HepG2 (cell line): ENCODE measurements around the gene SNX24. TPM values are rescaled to one million over a fixed set of nuclear protein-coding genes. Genes with fewer than 3 reads are reported as not detected.

ENCODE experiments used
- ATAC-seq: fragments of 200-7000 bp; cut with Tn5 transposase; 3 replicates; pipeline ENCODE4 v1.9.1; 2020; ENCODE audit warnings: mild to moderate bottlenecking, moderate library complexity
- BruUV-seq: library from RNA; stranded (reverse); fragments of 400-500 nt; replicated peaks from 2 replicates; lab custom pipeline; 2021; lab: Mats Ljungman, UMichigan
- CTCF ChIA-PET: fragments of 300-600 bp; formaldehyde crosslinking; extraction: SDS; loops from one replicate; lab custom pipeline; 2021; ENCODE audit warnings: low total read pairs, inconsistent platforms, low intra/inter-chr PET ratio; lab: Yijun Ruan, JAX
- POLR2A ChIA-PET: fragments of 350-600 bp; sonication (Branson Sonifier 250); formaldehyde crosslinking; loops from one replicate; lab custom pipeline; 2020; ENCODE audit warnings: antibody characterized with exemption, inconsistent platforms; lab: Yijun Ruan, JAX
- DNase-seq: peaks from one replicate; pipeline ENCODE4 v3.0.0-alpha.2; 2015; ENCODE audit warnings: low spot score
- FAIRE-seq: peaks from 3 replicates; lab custom pipeline; 2011; peaks lifted over from hg19 to GRCh38; lab: Jason Lieb, UNC
- H2AFZ ChIP-seq: one replicate; pipeline ENCODE4 v1.6.1; 2011; ENCODE audit warnings: low read length, inconsistent platforms
- H3K27ac ChIP-seq: fragments of 300-600 bp; 3 replicates; pipeline ENCODE4 v1.8.0; 2011; ENCODE audit warnings: mixed run types, mild to moderate bottlenecking, mixed read lengths, low read length, inconsistent platforms; ENCODE audit not compliant: insufficient read depth; ENCODE audit errors: extremely low read length
- H3K27me3 ChIP-seq, 2 experiments: fragments of 200-600 bp in 1 of 2; 2 replicates in 1 of 2; 3 replicates in 1 of 2; pipeline versions ENCODE4 v1.6.0 to v1.8.0; 2011; ENCODE audit warnings: low read length in 2 of 2, mild to moderate bottlenecking in 2 of 2, moderate library complexity in 2 of 2, inconsistent platforms in 1 of 2; ENCODE audit not compliant: insufficient read depth in 2 of 2, control insufficient read depth in 1 of 2
- H3K36me3 ChIP-seq, 2 experiments: fragments of 200-600 bp in 1 of 2; replicated peaks in 1 of 2; 2 replicates in 1 of 2; 3 replicates in 1 of 2; pipeline versions ENCODE4 v1.5.1 to v1.8.0; 2011; ENCODE audit warnings: low read length in 2 of 2, inconsistent platforms in 1 of 2; ENCODE audit not compliant: insufficient read depth in 2 of 2, control insufficient read depth in 1 of 2
- H3K4me1 ChIP-seq: 2 replicates; pipeline ENCODE4 v1.5.1; 2012; ENCODE audit warnings: low read length, inconsistent platforms; ENCODE audit not compliant: insufficient read depth
- H3K4me2 ChIP-seq: 2 replicates; pipeline ENCODE4 v1.6.0; 2011; ENCODE audit warnings: low read depth, low read length, inconsistent platforms
- H3K4me3 ChIP-seq, 3 experiments: fragments of 200-600 bp in 1 of 3; sonication (generic), shearing (Covaris generic) in 1 of 3; replicated peaks in 1 of 3; 2 replicates each; pipeline ENCODE4 v1.5.1; 2011 to 2016; ENCODE audit warnings: low read length in 3 of 3, inconsistent platforms in 2 of 3, low read depth in 2 of 3, mild to moderate bottlenecking in 2 of 3, control low read depth in 1 of 3, mixed read lengths in 1 of 3; ENCODE audit not compliant: insufficient read depth in 1 of 3
- H3K79me2 ChIP-seq: one replicate; pipeline ENCODE4 v1.6.1; 2011; ENCODE audit warnings: low read length, inconsistent platforms; ENCODE audit not compliant: insufficient read depth
- H3K9ac ChIP-seq: 2 replicates; pipeline ENCODE4 v1.6.0; 2011; ENCODE audit warnings: mild to moderate bottlenecking, low read depth, low read length, inconsistent platforms; ENCODE audit not compliant: insufficient read depth
- H3K9me3 ChIP-seq: 2 replicates; pipeline ENCODE4 v1.5.1; 2012; ENCODE audit warnings: mild to moderate bottlenecking, low read length
- H4K20me1 ChIP-seq: 2 replicates; pipeline ENCODE4 v1.6.0; 2011; ENCODE audit warnings: inconsistent platforms, mild to moderate bottlenecking, low read length, moderate library complexity; ENCODE audit not compliant: insufficient read depth
- FOXK1 ChIP-seq: sonication (generic); formaldehyde crosslinking; IDR thresholded peaks from 2 replicates; pipeline ENCODE4 v1.4.0; 2020; ENCODE audit warnings: low read depth, missing genetic modification reagents, borderline replicate concordance
- HMG20A ChIP-seq: IDR thresholded peaks from 2 replicates; pipeline ENCODE4 v1.6.1; 2016; ENCODE audit warnings: borderline replicate concordance
- MAFK ChIP-seq, 2 experiments: IDR thresholded peaks in 1 of 2; conservative IDR thresholded peaks in 1 of 2; 2 replicates each; pipeline ENCODE4 v1.6.1; 2011; ENCODE audit warnings: improper control_type of control experiment in 2 of 2, low read length in 2 of 2
- MYC ChIP-seq: sonication (generic); formaldehyde crosslinking; IDR thresholded peaks from 2 replicates; pipeline ENCODE4 v1.9.0; 2021; ENCODE audit warnings: missing genetic modification reagents, borderline replicate concordance
- NCOR1 ChIP-seq: fragments of 200-600 bp; sonication (generic); IDR thresholded peaks from 2 replicates; pipeline ENCODE4 v1.7.0; 2017; ENCODE audit warnings: antibody characterized with exemption, low read length, borderline replicate concordance
- PCBP1 ChIP-seq: fragments of 200-400 bp; formaldehyde crosslinking; IDR thresholded peaks from 2 replicates; pipeline ENCODE4 v1.6.1; 2017; ENCODE audit warnings: mild to moderate bottlenecking, low read depth, low read length, borderline replicate concordance
- RXRA ChIP-seq: sonication (generic); formaldehyde crosslinking; IDR thresholded peaks from 2 replicates; pipeline ENCODE4 v1.5.1; 2020; ENCODE audit warnings: missing genetic modification reagents
- SALL2 ChIP-seq: sonication (generic); formaldehyde crosslinking; IDR thresholded peaks from 2 replicates; pipeline ENCODE4 v1.8.1; 2023; ENCODE audit warnings: mild to moderate bottlenecking, missing genetic modification reagents, inconsistent platforms
- SCMH1 ChIP-seq: sonication (generic); formaldehyde crosslinking; IDR thresholded peaks from 2 replicates; pipeline ENCODE4 v1.9.0; 2021; ENCODE audit warnings: missing genetic modification reagents, mild to moderate bottlenecking, borderline replicate concordance
- SRF ChIP-seq: IDR thresholded peaks from 2 replicates; pipeline ENCODE4 v1.6.1; 2011; ENCODE audit warnings: mild to moderate bottlenecking, low read depth, low read length, moderate library complexity
- TRIM24 ChIP-seq: sonication (generic); formaldehyde crosslinking; IDR thresholded peaks from 2 replicates; pipeline ENCODE4 v1.8.0; 2022; ENCODE audit warnings: mild to moderate bottlenecking, missing genetic modification reagents
- ZBTB1 ChIP-seq: sonication (generic); formaldehyde crosslinking; IDR thresholded peaks from 2 replicates; pipeline ENCODE4 v1.4.0; 2020; ENCODE audit warnings: missing genetic modification reagents, borderline replicate concordance
- ZMAT5 ChIP-seq: sonication (generic); formaldehyde crosslinking; IDR thresholded peaks from 2 replicates; pipeline ENCODE4 v1.5.0; 2020; ENCODE audit warnings: mild to moderate bottlenecking, low read depth, missing genetic modification reagents, borderline replicate concordance
- ZNF234 ChIP-seq: sonication (generic); formaldehyde crosslinking; conservative IDR thresholded peaks from 2 replicates; pipeline ENCODE4 v1.5.1; 2020; ENCODE audit warnings: mild to moderate bottlenecking, missing genetic modification reagents
- ZNF337 ChIP-seq: sonication (generic); formaldehyde crosslinking; IDR thresholded peaks from 2 replicates; pipeline ENCODE4 v1.5.1; 2020; ENCODE audit warnings: missing genetic modification reagents, low read depth, mild to moderate bottlenecking, borderline replicate concordance
- ZNF589 ChIP-seq: sonication (generic); formaldehyde crosslinking; conservative IDR thresholded peaks from 2 replicates; pipeline ENCODE4 v1.8.0; 2022; ENCODE audit warnings: mild to moderate bottlenecking, moderate library complexity, missing genetic modification reagents
- WGBS: methylation state at CpG from one replicate; pipeline ENCODE4 v1.1.6; 2017; ENCODE audit warnings: low lambda C conversion rate; 5-methylcytosine and 5-hydroxymethylcytosine counted together
- in situ Hi-C: cut with HindIII; loops from 2 replicates; pipeline ENCODE4 v1.10.0; 2017; ENCODE audit warnings: low pct_unique_long_range_greater_than_20kb; ENCODE audit not compliant: extremely low pct_ligation_motif_present
- intact Hi-C: fragments of 100-400 bp; cut with micrococcal nuclease; formaldehyde crosslinking; loops from one replicate; pipeline ENCODE4 v1.10.0; 2022; ENCODE audit not compliant: unreplicated experiment
- polyA plus RNA-seq, 8 experiments: library from polyadenylated mRNA; depleted of rRNA in 3 of 8; stranded (reverse) in 7 of 8; unstranded in 1 of 8; fragments of >200 nt; fragmentation: Illumina TruSeq in 4 of 8; extraction: Trizol in 4 of 8; gene quantifications; 2 replicates each; pipeline versions ENCODE4 v1.2.1 to v1.2.3, GENCODE V29; 2011 to 2016; ENCODE audit warnings: low read depth in 4 of 8, missing spikeins in 1 of 8, mixed read lengths in 1 of 8; ENCODE audit not compliant: insufficient read depth in 1 of 8
- total RNA-seq, 5 experiments: library from RNA; depleted of rRNA; stranded (reverse); fragments of >200 nt; fragmentation: Illumina TruSeq; extraction: Trizol; gene quantifications; 2 replicates each; pipeline ENCODE4 v1.2.3, GENCODE V29; 2016; ENCODE audit warnings: low read depth in 1 of 5
- TF ChIP-seq, protein P1 (sequence below): sonication (generic); formaldehyde crosslinking; IDR thresholded peaks from 2 replicates; pipeline ENCODE4 v1.4.0; 2020; ENCODE audit warnings: missing genetic modification reagents
- TF ChIP-seq, protein P2 (sequence below): sonication (generic); formaldehyde crosslinking; IDR thresholded peaks from 2 replicates; pipeline ENCODE4 v1.4.0; 2020; ENCODE audit warnings: low read depth, missing genetic modification reagents

The SNX24 gene
- total and polyA plus RNA-seq, 2 of the 13 experiments (the other 11 are each of a cell fraction or from before 2014, with no cell fraction given) = 7.2 to 23.7 TPM

DNA sequence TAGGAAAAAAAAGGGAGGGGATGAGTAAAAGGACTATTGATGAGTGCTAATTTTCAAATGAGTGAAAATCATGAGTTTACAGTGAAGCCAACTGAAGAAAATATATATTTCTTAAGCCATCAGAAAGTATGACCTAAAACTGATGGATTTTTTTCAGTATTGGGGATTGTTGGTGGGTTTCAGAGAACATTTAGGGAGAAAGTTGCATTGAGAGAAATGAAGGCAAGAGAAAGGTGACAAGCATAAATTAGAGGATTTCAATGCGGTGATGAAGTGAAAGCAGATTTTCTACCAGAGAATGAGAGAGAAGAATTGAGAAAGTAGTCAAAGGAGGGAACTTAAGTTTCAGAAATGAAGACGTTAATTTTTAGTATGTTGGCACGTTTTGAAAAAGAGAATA, 8.5 kb upstream of the SNX24 start:
- no peak overlapping the region for H3K4me3 ChIP-seq
- H3K4me1 ChIP-seq = peaks cover 2% of the 10 kb centered on the region
- FAIRE-seq (no peak), ATAC-seq (no peak)
- POLR2A ChIA-PET = no interaction called here
- in situ Hi-C loops = no loop called here
- H3K9me3 ChIP-seq = no peaks in the 10 kb centered on the region
- no peaks in the 10 kb centered on the region for H3K27me3 ChIP-seq
- no peak for TF ChIP-seq ZNF589 (CRISPR knock-in tag)
- TF ChIP-seq RXRA (CRISPR knock-in tag) = no peak
- TF ChIP-seq HMG20A (CRISPR knock-in tag) = no peak
- no peak for TF ChIP-seq PCBP1
- TF ChIP-seq ZNF337 (CRISPR knock-in tag) = no peak
- no peak for TF ChIP-seq FOXK1 (CRISPR knock-in tag)
- TF ChIP-seq ZBTB1 = no peak
- TF ChIP-seq MAFK (conservative IDR thresholded peaks at IDR 0.05 in 1 of 2, IDR thresholded peaks at IDR 0.05 in 1 of 2; ENCODE audit: low read length in 2 of 2) = no peak
- no peak for TF ChIP-seq NCOR1
- TF ChIP-seq ZMAT5 (CRISPR knock-in tag) = no peak
- no peak for TF ChIP-seq TRIM24 (CRISPR knock-in tag)
- TF ChIP-seq MYC (CRISPR knock-in tag) = no peak
- TF ChIP-seq, protein P1, sequence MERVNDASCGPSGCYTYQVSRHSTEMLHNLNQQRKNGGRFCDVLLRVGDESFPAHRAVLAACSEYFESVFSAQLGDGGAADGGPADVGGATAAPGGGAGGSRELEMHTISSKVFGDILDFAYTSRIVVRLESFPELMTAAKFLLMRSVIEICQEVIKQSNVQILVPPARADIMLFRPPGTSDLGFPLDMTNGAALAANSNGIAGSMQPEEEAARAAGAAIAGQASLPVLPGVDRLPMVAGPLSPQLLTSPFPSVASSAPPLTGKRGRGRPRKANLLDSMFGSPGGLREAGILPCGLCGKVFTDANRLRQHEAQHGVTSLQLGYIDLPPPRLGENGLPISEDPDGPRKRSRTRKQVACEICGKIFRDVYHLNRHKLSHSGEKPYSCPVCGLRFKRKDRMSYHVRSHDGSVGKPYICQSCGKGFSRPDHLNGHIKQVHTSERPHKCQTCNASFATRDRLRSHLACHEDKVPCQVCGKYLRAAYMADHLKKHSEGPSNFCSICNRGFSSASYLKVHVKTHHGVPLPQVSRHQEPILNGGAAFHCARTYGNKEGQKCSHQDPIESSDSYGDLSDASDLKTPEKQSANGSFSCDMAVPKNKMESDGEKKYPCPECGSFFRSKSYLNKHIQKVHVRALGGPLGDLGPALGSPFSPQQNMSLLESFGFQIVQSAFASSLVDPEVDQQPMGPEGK = no peak
- TF ChIP-seq SRF = no peak
- no peak for TF ChIP-seq SCMH1 (CRISPR knock-in tag)
- TF ChIP-seq, protein P2, sequence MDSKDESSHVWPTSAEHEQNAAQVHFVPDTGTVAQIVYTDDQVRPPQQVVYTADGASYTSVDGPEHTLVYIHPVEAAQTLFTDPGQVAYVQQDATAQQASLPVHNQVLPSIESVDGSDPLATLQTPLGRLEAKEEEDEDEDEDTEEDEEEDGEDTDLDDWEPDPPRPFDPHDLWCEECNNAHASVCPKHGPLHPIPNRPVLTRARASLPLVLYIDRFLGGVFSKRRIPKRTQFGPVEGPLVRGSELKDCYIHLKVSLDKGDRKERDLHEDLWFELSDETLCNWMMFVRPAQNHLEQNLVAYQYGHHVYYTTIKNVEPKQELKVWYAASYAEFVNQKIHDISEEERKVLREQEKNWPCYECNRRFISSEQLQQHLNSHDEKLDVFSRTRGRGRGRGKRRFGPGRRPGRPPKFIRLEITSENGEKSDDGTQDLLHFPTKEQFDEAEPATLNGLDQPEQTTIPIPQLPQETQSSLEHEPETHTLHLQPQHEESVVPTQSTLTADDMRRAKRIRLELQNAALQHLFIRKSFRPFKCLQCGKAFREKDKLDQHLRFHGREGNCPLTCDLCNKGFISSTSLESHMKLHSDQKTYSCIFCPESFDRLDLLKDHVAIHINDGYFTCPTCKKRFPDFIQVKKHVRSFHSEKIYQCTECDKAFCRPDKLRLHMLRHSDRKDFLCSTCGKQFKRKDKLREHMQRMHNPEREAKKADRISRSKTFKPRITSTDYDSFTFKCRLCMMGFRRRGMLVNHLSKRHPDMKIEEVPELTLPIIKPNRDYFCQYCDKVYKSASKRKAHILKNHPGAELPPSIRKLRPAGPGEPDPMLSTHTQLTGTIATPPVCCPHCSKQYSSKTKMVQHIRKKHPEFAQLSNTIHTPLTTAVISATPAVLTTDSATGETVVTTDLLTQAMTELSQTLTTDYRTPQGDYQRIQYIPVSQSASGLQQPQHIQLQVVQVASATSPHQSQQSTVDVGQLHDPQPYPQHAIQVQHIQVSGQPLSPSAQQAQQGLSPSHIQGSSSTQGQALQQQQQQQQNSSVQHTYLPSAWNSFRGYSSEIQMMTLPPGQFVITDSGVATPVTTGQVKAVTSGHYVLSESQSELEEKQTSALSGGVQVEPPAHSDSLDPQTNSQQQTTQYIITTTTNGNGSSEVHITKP (CRISPR knock-in tag) = no peak
- TF ChIP-seq ZNF234 (CRISPR knock-in tag) = no peak
- no peak for TF ChIP-seq SALL2
- TF ChIP-seq, all 625 proteins: peak for 0
- Histone ChIP-seq H3K36me3 (no peaks in the 10 kb centered on the region), H3K4me2 (no peak overlapping the region), H3K27ac (no peak overlapping the region), H3K79me2 (no peaks in the 10 kb centered on the region), H3K9ac (no peak overlapping the region), H4K20me1 (no peaks in the 10 kb centered on the region), H2AFZ (no peak overlapping the region)
- CTCF ChIA-PET = no interaction called here
- DNase-seq = no peak
- intact Hi-C loops = no loop called here
- BruUV-seq = no TSS peak
- 92% methylated on average over 3 of the region's 3 CpGs for WGBS
